A549 (cell line): Measurements from ENCODE around the gene TOGARAM2.

Source experiments
- CEBPB ChIP-seq, 2 experiments: fragments of >200 bp in 1 of 2; sonication (Bioruptor Twin) in 1 of 2; formaldehyde crosslinking in 1 of 2; IDR thresholded peaks; 2 replicates each; pipeline ENCODE4 v1.6.1; 2012 to 2016
- CHD4 ChIP-seq: fragments of 200-600 bp; sonication (generic); IDR thresholded peaks from 2 replicates; pipeline ENCODE4 v1.6.1; 2016; ENCODE audit warnings: antibody characterized with exemption, mild to moderate bottlenecking, borderline replicate concordance
- CTCF ChIP-seq: fragments of >200 bp; sonication (Bioruptor Twin); formaldehyde crosslinking; IDR thresholded peaks from 3 replicates; pipeline ENCODE4 v1.5.1; 2016
- EP300 ChIP-seq, 2 experiments: fragments of >200 bp; sonication (Bioruptor Twin); formaldehyde crosslinking; IDR thresholded peaks; 2 replicates in 1 of 2; 3 replicates in 1 of 2; pipeline ENCODE4 v1.6.1; 2016 to 2017
- HOXA7 ChIP-seq: fragments of 250-450 bp; sonication (Bioruptor Pico); IDR thresholded peaks from 2 replicates; pipeline ENCODE4 v1.5.0; 2020; ENCODE audit warnings: mild to moderate bottlenecking, moderate library complexity
- MAX ChIP-seq: IDR thresholded peaks from 2 replicates; pipeline ENCODE4 v1.6.1; 2012
- REST ChIP-seq: fragments of 200-600 bp; sonication (generic); IDR thresholded peaks from 2 replicates; pipeline ENCODE4 v1.6.1; 2016; ENCODE audit warnings: antibody characterized with exemption, mild to moderate bottlenecking, moderate library complexity
- RFX5 ChIP-seq: fragments of 450-650 bp; IDR thresholded peaks from 2 replicates; pipeline ENCODE4 v1.7.1; 2014; ENCODE audit warnings: antibody characterized with exemption, mild to moderate bottlenecking, moderate library complexity

GRCh38 chr2:29063056-29063455 lies 82.0 kb downstream of the TOGARAM2 start:
- TF ChIP-seq MAX = no peak
- no peak for TF ChIP-seq CTCF
- no peak for TF ChIP-seq EP300 (IDR thresholded peaks at IDR 0.05)
- no peak for TF ChIP-seq REST
- TF ChIP-seq RFX5 = no peak
- no peak for TF ChIP-seq CEBPB (IDR thresholded peaks at IDR 0.05)
- TF ChIP-seq HOXA7 (CRISPR knock-in tag) = no peak
- TF ChIP-seq CHD4 = no peak
